Ectodermal cell (in vitro differentiated cells): ENCODE measurements around the gene COL15A1.

Source experiments
- H3K27ac ChIP-seq: 2 replicates; pipeline ENCODE4 v1.7.0; 2013; ENCODE audit warnings: mild to moderate bottlenecking, low read depth, low read length; ENCODE audit not compliant: insufficient read depth, poor library complexity, severe bottlenecking
- H3K27me3 ChIP-seq: 2 replicates; pipeline ENCODE4 v1.7.0; 2013; ENCODE audit warnings: mild to moderate bottlenecking, low read length; ENCODE audit not compliant: insufficient read depth, control insufficient read depth, poor library complexity, severe bottlenecking
- H3K36me3 ChIP-seq: one replicate; pipeline ENCODE4 v1.7.0; 2013; ENCODE audit warnings: low read length; ENCODE audit not compliant: control insufficient read depth, insufficient read depth
- H3K4me1 ChIP-seq: one replicate; pipeline ENCODE4 v1.7.0; 2013; ENCODE audit warnings: low read length; ENCODE audit not compliant: control insufficient read depth, insufficient read depth
- H3K4me3 ChIP-seq: 2 replicates; pipeline ENCODE4 v1.7.0; 2013; ENCODE audit warnings: low read depth, low read length, control low read depth; ENCODE audit not compliant: insufficient read depth
- H3K9me3 ChIP-seq: 2 replicates; pipeline ENCODE4 v1.7.0; 2013; ENCODE audit warnings: mild to moderate bottlenecking, low read length, moderate library complexity; ENCODE audit not compliant: control insufficient read depth
- WGBS, 2 experiments: methylation state at CpG; one replicate each; pipeline ENCODE4 v1.1.7; 2013; ENCODE audit warnings: missing lambda C conversion rate in 2 of 2; 5-methylcytosine and 5-hydroxymethylcytosine counted together

The COL15A1 gene

GRCh38 chr9:98958271-98958984 is 14.7 kb downstream of the COL15A1 start:
- Histone ChIP-seq H3K27ac (no peak overlapping the region), H3K4me3 (no peak overlapping the region), H3K27me3 (no peaks in the 10 kb centered on the region), H3K9me3 (no peaks in the 10 kb centered on the region), H3K36me3 (no peaks in the 10 kb centered on the region), H3K4me1 (no peaks in the 10 kb centered on the region)
- WGBS, 2 experiments = 94% methylated on average over 10 of the region's 10 CpGs

- no peaks in the 10 kb centered on the region for H3K27me3 ChIP-seq
- no peak overlapping the region for H3K4me3 ChIP-seq
- WGBS, 2 experiments = 96 to 98% methylated on average over 3 of the region's 3 CpGs
- H3K9me3 ChIP-seq = no peaks in the 10 kb centered on the region
- no peak overlapping the region for H3K27ac ChIP-seq
- no peaks in the 10 kb centered on the region for H3K4me1 ChIP-seq
- no peaks in the 10 kb centered on the region for H3K36me3 ChIP-seq
These were observed 16.7 kb downstream of the COL15A1 start for GRCh38 chr9:98960409-98960808.

DNA sequence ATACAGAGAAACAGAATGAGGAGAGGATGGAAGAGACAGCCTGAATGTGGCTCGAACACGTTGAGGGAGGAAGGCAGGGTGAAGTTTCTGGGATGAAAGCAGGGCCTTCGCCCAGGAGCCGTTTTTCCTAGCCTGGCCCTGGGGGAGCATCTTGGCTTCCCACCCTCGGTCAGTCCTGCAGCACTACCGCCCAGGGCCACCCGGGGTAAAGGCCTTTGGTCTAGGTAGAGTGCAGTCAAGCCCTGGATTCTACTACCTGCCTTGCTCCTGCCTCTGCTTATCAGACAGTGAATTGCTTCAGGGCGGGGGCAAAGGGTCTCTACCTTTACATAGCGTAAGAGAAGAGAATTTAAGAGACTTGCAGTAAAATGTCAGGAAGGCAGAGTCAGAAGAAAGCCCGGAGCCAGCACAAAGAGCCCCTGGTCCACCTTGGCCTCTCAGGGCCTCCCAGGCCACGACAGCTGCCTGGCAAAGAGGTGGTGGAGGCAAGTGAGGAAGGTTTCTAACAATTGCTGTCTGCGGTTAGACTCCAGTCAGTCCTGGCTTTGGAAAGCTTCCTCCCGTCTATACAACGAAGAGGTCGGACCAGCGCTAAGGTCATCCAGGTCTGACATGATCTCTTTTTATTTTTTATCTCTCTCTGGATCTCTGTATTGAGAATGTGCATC is 17.9 kb downstream of the COL15A1 start:
- 91 to 94% methylated on average over 16 of the region's 16 CpGs for WGBS, 2 experiments
- Histone ChIP-seq H3K27ac (no peak overlapping the region), H3K4me1 (no peaks in the 10 kb centered on the region), H3K4me3 (no peak overlapping the region), H3K36me3 (no peaks in the 10 kb centered on the region), H3K9me3 (no peaks in the 10 kb centered on the region), H3K27me3 (no peaks in the 10 kb centered on the region)

DNA sequence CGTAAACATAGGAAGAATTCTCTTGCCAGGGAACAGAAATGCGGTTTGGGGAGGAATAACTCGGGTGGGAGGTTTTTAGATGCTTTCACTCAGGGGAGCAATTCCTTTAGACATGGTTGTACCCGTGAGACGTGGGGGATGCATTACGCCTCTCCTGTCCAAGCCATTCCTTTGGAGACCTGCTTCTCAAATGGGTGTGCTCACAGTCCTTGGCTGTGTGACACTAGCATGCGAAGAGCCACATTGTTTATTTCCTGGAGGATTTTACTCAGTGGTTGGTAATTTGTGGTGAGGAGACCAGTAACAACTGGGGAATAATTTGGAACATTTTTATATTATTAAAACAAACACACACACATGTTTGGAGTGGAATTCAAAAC is 18.5 kb downstream of the COL15A1 start:
- WGBS, 2 experiments = 92 to 95% methylated on average over 7 of the region's 7 CpGs
- H3K36me3 ChIP-seq = no peaks in the 10 kb centered on the region
- no peak overlapping the region for H3K4me3 ChIP-seq
- H3K4me1 ChIP-seq = no peaks in the 10 kb centered on the region
- H3K27me3 ChIP-seq = no peaks in the 10 kb centered on the region
- no peaks in the 10 kb centered on the region for H3K9me3 ChIP-seq
- no peak overlapping the region for H3K27ac ChIP-seq

DNA sequence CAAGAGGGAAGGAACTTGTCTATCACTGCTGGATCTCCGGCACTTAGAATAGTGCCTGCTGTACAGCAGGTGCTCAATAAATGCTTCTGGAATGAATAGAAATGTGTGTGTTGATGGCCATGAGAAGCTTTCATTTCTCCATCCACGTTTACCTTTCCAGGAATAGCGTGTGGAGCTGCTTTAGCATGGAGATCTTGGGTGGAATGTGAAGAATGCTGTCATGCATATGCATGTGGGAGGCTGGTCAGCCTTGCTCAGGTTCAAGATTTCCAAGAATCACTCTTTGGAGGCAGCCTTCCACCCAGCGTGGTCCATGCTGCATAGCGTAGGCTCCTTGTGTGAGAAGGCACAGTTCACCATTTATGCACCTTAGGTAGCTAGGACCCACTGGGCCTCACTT is 19.2 kb downstream of the COL15A1 start:
- Histone ChIP-seq H3K9me3 (no peaks in the 10 kb centered on the region), H3K4me1 (no peaks in the 10 kb centered on the region), H3K36me3 (no peaks in the 10 kb centered on the region), H3K27me3 (no peaks in the 10 kb centered on the region), H3K4me3 (no peak overlapping the region), H3K27ac (no peak overlapping the region)
- 68 to 72% methylated on average over 5 of the region's 5 CpGs for WGBS, 2 experiments

DNA sequence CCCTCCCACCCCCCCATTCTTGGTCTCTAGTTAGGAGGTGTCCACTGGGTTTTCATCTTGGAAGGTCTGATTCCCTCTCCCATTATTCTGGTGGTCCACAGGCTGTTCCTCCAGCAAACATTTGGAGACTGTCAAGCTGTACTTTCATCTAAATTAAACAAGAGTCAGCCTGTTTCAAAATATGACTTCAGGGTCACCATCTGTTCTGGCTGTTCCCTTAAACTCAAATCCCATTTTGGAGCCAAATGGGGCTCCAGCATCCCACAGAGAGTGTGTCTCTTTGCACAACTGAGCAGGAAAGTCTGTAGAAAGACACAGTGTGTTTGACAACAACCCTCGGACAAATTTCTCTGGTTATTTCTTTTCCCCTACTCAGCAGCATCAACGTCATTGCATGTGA is 20.5 kb downstream of the COL15A1 start:
- no peak overlapping the region for H3K4me3 ChIP-seq
- H3K27me3 ChIP-seq = no peaks in the 10 kb centered on the region
- H3K4me1 ChIP-seq = no peaks in the 10 kb centered on the region
- H3K36me3 ChIP-seq = no peaks in the 10 kb centered on the region
- no peak overlapping the region for H3K27ac ChIP-seq
- 87 to 97% methylated on average over 2 of the region's 2 CpGs for WGBS, 2 experiments
- no peaks in the 10 kb centered on the region for H3K9me3 ChIP-seq

GRCh38 chr9:98964911-98965336 is 21.2 kb downstream of the COL15A1 start:
- H3K27me3 ChIP-seq = no peaks in the 10 kb centered on the region
- no peak overlapping the region for H3K4me3 ChIP-seq
- H3K4me1 ChIP-seq = no peaks in the 10 kb centered on the region
- H3K27ac ChIP-seq = no peak overlapping the region
- no peaks in the 10 kb centered on the region for H3K9me3 ChIP-seq
- WGBS, 2 experiments = 93 to 98% methylated on average over 7 of the region's 7 CpGs
- no peaks in the 10 kb centered on the region for H3K36me3 ChIP-seq

GRCh38 chr9:98966676-98967075 is 23.0 kb downstream of the COL15A1 start:
- Histone ChIP-seq H3K27ac (no peak overlapping the region), H3K27me3 (no peaks in the 10 kb centered on the region), H3K4me1 (peaks cover 8% of the 10 kb centered on the region), H3K36me3 (no peaks in the 10 kb centered on the region), H3K9me3 (no peaks in the 10 kb centered on the region), H3K4me3 (no peak overlapping the region)
- WGBS, 2 experiments = 87 to 93% methylated on average over 3 to 4 of the region's 4 CpGs

DNA sequence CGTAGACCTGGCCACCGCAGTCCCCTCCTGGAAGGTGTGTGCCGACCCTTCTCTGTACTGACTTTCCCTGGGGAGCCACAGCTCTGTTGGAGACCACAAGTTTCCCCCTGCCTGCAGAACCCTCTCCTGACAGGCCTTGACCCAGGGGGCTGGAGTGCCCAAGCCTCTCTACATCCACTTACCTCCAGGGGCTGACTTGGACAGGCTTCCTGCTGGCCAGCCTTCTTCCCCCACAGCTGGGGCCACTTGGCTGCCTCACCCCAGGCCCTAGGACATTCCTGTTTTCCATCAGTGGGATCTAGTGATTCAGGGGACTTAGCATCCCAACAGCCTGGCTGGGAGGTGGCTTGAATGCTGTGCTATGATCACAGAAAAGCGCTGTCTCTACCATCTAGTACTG is 23.6 kb downstream of the COL15A1 start:
- peaks cover 10% of the 10 kb centered on the region for H3K4me1 ChIP-seq
- H3K36me3 ChIP-seq = no peaks in the 10 kb centered on the region
- 95 to 97% methylated on average over 4 of the region's 4 CpGs for WGBS, 2 experiments
- no peak overlapping the region for H3K4me3 ChIP-seq
- H3K27ac ChIP-seq = no peak overlapping the region
- no peaks in the 10 kb centered on the region for H3K27me3 ChIP-seq
- H3K9me3 ChIP-seq = no peaks in the 10 kb centered on the region

- Histone ChIP-seq H3K27me3 (no peaks in the 10 kb centered on the region), H3K4me1 (peaks cover 10% of the 10 kb centered on the region), H3K27ac (no peak overlapping the region), H3K9me3 (no peaks in the 10 kb centered on the region), H3K4me3 (no peak overlapping the region), H3K36me3 (no peaks in the 10 kb centered on the region)
- WGBS, 2 experiments = 90 to 93% methylated on average over 4 of the region's 4 CpGs
These were observed 24.0 kb downstream of the COL15A1 start for GRCh38 chr9:98967680-98968079.
